GM21528 (cell line): ENCODE results near the gene NPAP1.
"Not testable (repeated sequence)": the region's sequence is repeated elsewhere in the genome, so short reads cannot be mapped to it uniquely, and the experiment has no call there.

Experiments used
- ATAC-seq: cut with Tn5 transposase; IDR thresholded peaks from one replicate; pipeline ENCODE4 v1.9.1; 2021; ENCODE audit warnings: mild to moderate bottlenecking, moderate library complexity; ENCODE audit not compliant: unreplicated experiment, low FRiP score

Gene NPAP1, protein sequence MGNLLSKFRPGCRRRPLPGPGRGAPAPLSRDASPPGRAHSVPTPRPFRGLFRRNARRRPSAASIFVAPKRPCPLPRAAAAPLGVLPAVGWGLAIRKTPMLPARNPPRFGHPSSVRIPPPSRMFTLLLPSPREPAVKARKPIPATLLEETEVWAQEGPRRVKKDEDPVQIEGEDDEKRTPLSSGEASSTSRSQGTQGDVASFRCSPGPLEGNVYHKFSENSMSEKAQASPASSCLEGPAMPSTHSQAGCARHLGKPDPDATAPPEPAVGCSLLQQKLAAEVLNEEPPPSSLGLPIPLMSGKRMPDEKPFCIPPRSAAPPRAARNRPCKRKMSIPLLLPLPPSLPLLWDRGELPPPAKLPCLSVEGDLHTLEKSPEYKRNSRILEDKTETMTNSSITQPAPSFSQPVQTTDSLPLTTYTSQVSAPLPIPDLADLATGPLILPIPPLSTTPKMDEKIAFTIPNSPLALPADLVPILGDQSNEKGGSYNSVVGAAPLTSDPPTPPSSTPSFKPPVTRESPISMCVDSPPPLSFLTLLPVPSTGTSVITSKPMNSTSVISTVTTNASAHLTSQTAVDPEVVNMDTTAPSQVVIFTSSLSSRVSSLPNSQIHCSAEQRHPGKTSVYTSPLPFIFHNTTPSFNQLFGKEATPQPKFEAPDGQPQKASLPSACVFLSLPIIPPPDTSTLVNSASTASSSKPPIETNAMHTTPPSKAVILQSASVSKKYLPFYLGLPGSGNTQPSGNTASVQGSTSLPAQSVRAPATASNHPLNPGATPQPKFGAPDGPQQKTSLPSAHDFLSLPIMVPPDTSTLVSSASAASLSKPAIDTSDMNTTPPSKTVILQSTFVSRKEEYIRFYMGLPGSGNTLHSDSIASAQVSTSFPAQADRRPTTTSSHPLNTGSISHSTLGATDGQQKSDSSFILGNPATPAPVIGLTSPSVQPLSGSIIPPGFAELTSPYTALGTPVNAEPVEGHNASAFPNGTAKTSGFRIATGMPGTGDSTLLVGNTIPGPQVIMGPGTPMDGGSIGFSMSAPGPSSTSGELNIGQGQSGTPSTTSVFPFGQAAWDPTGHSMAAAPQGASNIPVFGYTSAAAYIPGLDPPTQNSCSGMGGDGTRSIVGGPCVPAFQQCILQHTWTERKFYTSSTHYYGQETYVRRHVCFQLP

GRCh38 chr15:24675332-24676144 is at the start of gene NPAP1:
TSS of gene NPAP1 (plus strand) at chr15:24675775. CDS start at chr15:24675868, 93 bp downstream.
- ATAC-seq: no peak

DNA sequence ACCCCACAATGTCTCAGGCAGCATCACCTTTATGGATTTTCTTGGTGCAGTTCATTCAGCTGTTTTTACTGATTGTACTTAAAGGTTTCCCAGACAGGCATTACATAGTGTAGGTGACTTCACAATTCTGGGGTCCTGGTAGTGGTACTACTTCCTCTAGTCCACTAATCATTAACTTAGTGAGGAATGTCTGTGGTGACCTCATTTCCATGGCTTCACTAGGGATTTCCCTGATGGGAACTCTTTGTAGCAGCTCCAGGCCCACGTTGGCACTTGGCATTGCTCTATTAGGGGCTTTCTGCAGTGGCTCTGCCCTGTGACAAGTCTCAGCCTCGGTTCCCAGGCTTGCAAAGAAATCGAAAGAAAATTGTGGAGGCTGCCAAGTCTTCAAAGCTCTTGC is 48.1 kb upstream of the NPAP1 start:
- no peak for ATAC-seq

GRCh38 chr15:24633082-24633481 is 42.5 kb upstream of the NPAP1 start:
- ATAC-seq: no peak

DNA sequence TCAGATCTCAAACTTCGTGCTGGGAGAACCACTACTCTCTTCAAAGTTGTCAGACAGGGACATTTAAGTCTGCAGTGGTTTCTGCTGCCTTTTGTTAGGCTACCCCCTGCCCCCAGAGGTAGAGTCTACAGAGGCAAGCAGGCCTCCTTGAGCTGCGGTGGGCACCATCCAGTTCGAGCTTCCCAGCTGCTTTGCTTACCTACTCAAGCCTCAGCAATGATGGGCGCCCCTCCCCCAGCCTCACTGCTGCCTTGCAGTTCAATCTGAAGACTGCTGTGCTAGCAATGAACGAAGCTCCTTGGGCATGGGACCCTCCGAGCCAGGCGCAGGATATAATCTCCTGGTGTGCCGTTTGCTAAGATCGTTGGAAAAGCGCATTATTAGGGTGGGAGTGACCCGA is 36.2 kb upstream of the NPAP1 start:
- not testable (repeated sequence) for ATAC-seq

DNA sequence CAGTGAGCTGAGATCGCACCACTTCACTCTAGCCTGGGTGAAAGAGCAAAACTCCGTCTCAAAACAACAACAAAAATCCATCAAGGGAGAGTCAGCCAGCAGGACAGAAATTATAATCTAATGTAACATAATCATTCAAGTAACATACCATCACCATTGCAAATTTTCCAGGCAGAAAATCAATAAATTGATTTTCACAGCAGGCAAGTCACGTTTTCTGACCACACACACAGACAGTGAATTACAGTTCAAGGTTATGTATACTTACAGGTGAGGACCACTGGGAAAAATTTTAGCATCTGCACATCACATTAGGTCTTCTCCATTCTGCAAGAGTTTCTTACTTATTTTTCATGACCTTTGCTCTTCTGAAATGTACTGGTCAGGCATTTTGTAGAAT is 29.9 kb upstream of the NPAP1 start:
- no peak for ATAC-seq

- no peak for ATAC-seq
Observed at GRCh38 chr15:24659622-24660021, 16.0 kb upstream of the NPAP1 start.

- ATAC-seq: no peak
Observed at GRCh38 chr15:24662991-24663390, 12.6 kb upstream of the NPAP1 start.

DNA sequence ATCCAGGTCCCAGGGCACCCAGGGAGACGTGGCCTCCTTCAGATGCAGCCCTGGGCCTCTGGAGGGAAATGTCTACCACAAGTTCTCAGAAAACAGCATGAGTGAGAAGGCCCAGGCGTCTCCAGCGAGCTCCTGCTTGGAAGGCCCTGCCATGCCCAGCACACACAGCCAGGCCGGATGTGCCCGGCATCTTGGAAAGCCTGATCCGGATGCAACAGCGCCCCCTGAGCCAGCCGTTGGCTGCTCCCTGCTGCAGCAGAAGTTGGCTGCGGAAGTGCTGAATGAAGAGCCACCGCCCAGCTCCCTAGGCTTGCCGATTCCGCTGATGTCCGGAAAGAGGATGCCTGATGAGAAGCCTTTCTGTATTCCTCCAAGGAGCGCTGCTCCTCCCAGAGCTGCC is 856 bp downstream of the NPAP1 start:
- no peak for ATAC-seq

DNA sequence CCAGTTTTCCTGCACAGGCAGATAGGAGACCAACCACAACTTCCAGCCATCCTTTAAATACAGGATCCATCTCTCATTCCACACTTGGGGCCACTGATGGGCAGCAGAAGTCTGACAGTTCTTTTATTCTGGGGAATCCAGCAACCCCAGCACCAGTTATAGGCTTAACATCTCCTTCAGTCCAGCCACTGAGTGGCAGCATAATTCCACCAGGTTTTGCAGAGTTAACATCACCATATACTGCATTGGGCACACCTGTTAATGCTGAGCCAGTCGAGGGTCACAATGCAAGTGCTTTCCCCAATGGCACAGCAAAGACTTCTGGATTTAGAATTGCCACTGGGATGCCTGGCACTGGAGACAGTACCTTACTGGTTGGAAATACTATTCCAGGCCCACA is 2.9 kb downstream of the NPAP1 start:
- no peak for ATAC-seq

DNA sequence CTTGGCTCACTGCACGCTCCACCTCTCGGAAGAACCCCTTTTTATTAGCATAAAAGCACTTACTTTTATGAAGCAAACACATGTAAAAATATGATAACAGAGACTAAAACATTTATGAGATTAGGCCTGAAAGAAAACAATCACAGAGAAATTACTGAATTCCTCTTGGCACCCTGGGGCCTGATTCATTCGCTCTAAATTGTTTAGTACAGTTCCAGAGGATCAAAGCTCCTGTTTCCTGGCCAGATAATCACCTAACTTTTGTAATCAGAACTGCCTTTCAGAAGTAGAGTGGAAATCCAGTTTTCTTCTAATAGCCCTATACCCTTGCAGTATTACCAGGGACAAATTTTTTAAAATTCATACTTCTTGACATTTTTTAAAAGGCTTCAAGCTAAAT is 6.4 kb downstream of the NPAP1 start:
- ATAC-seq: no peak

GRCh38 chr15:24682905-24683304 is 7.3 kb downstream of the NPAP1 start:
- ATAC-seq: not testable (repeated sequence)

DNA sequence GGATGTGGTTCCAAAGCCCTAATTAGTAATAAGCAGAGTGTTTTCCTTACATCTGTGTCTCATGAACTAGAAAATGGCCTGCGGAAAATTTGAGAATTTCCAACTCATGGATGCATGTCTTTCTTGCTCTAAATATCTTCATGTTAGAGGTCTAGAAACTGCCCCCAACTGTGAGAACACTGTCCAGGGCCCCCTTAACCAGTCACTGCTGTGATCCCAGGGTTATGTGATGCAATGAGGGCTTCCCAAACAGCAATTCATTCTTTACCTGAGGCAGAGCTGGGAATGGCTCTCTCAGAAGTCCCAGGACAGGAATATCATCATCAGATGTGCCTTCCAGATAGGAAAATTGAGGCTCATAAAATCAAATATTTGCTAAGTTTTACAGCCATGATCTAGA is 8.2 kb downstream of the NPAP1 start:
- ATAC-seq: no peak

GRCh38 chr15:24684313-24684712 is 8.7 kb downstream of the NPAP1 start:
- no peak for ATAC-seq

- ATAC-seq: no peak
Observed at GRCh38 chr15:24696201-24696600, 20.6 kb downstream of the NPAP1 start.

DNA sequence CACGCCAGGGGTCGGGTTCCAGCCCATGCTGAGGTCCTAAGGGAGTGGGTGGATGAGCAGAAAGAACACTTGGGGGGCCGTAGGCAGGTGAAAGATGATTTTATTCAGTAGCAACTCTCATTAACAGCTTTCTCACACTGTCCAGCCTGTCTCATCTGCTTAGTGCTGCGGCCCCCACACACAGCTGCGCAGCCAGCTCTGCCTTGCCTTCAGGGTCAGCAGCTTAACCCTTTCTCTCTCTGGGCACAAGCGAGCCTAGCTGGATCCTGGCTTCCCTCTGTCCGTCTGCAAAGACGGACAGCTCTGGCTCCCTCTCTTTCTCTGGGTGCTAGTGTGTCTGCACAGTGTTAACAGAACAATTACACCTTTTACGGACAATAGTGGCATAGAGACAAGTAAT is 21.3 kb downstream of the NPAP1 start:
- no peak for ATAC-seq

GRCh38 chr15:24718289-24719082 is 42.9 kb downstream of the NPAP1 start:
- ATAC-seq: no peak

DNA sequence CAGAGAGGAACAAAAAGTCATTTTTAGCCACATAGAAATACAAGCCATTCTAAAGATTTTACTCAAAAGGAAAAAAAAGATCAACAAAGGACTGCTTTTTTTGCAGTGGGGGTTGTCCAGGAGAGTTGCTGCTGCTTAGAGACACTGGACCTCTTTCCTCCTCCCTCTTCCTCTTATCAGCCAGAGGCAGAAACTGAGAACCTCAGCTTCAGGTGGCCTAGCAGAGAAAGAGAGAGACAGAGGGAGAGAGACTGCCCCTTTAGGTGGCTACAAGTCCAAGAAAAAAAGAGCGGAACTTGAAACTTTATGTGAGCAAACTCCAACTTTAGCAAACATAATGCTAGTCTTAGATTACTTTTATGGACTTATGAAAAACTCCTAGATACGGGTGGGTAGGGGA is 54.2 kb downstream of the NPAP1 start:
- no peak for ATAC-seq
